ENCODE measurements around the gene WDR59.
"Not testable (repeated sequence)": the region's sequence is repeated elsewhere in the genome, so short reads cannot be mapped to it uniquely, and the experiment has no call there.

Gene WDR59

DNA sequence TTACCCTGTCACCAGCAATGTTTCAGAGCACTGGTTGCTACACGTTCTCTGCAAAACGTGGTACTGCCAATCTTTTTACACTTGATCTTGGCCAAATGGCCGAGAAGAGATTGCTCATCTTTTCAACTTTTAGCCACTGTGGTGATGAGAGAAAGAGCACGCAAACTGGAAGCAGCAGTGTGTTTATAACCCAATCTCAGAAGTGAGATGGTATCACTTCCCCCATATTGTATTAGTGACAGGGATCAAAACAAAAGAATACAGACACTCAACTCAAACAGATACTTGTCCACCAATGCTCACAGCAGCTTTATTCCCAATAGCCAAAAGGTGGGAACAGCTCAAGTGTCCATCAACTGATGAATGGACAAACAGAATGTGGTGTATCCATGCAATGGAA, 138.2 kb downstream of the WDR59 start:
- no peak for DNase-seq

GRCh38 chr16:74844041-74844980, 140.6 kb downstream of the WDR59 start:
- DNase-seq = no peak

DNA sequence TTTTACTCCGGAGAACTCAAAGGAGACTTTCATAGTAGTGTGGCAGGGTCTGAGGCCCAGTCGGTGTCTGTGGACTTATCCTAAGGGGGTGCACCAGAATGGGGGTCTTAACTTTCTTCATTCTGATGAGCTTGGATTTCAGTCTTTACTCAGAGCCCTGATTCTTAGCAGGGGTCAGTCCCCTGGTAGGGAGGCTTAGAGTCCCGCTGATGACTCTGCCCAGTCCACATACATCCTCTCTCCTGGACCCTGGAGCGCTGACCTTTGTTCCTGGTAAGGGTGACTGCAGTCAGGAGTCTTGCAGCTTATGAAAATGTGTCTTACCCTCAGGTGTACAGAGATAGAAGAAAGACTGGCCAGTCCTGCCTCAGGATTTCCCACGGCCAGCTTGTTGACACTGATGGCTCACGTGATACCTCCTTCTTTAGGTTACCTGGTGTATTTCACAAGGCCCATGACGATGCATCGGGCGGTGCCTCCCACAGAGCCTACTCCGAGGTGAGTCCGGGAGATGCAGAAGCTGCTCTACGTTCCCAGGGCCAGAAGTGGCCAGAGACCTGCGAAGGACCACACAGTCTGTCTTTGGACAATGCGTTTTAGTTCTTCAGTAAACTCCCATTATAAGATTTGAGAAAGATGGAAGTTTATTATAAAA, 141.4 kb downstream of the WDR59 start:
- DNase-seq = not testable (repeated sequence)

GRCh38 chr16:74842413-74842812, 142.5 kb downstream of the WDR59 start:
- no peak for DNase-seq

- DNase-seq = no peak
Measured at GRCh38 chr16:74841904-74842303, 143.0 kb downstream of the WDR59 start.

- no peak for DNase-seq
Measured at GRCh38 chr16:74841469-74841868, 143.5 kb downstream of the WDR59 start.

DNA sequence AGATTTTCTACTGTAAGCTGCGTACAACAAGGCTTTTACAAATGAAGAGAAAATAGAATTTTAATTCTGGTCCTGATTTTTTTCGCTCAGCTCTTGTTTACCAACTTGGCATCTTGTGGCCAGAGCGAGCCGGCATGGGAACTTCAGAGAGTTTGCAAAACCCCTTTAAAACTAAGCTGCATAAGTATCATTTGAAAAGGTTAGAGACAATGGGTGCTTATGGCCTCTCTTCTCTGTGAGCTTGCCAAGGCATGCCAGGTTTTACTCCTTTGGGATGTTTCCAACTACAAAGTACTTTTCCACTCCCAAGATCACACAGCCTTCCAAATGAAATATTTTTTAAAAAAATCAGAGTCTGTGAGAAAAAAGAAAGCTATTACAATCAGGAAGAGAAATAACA, 147.9 kb downstream of the WDR59 start:
- no peak for DNase-seq

DNA sequence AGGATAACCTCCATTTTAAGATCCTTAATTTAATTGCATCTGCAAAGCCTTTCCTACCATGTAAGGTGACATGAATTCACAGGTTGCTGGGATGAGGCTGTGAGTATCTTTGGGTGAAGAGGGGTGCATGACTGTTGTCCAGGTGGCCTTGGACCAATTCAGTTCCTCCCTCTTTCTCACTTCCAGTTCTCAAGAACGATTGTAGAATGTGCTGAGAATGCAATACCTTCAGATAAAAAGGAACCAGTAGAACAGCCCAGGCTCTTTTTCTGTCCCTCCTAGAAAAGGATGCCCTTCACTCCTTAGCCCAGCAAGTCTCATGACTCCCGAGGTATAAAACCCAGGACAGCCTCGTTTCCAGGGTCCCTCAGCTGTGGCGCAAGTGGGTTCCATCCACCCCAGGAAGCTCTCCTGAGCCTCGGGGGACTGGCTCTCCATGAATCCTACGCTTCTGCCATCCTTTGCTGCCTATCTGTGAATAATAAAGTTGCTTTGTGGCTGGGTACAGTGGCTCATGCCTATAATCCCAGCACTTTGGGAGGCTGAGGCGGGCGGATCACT, 148.7 kb downstream of the WDR59 start:
- DNase-seq = no peak

DNA sequence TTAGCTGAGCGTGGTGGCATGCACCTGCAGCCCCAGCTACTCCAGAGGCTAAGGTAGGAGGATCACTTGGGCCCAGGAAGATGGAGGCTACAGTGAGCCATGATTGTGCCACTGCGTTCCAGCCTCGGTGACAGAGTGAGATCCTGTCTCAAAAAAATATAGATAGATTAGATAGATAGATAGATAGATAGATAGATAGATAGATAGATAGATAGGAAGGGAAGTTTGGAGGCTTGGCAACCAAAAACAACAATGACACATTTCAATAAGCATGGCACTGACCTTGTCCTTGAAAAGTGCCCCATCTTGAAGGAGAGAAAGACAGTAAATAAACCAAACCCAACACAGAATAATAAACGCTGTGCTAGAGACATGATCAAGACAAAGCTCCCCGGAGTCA, 152.7 kb downstream of the WDR59 start:
- DNase-seq = no peak

DNA sequence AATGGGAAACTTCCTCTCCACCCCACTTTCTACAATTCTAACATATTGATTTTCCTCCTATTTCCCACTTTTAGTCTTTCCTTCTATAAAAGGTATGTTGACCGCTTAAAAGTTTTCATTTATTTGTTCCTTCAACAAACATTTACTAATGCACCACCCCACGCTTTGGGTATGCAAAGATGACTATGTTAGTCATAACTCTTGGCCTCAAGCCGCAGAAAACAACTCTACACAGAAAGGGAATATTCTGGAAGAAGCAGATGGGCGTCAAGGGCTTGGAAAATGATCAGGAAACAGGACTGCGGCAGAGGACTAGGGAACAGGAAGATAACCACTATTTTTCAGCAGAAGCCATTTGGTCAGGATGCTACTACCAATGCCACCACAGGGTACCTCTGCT, 153.5 kb downstream of the WDR59 start:
- no peak for DNase-seq

DNA sequence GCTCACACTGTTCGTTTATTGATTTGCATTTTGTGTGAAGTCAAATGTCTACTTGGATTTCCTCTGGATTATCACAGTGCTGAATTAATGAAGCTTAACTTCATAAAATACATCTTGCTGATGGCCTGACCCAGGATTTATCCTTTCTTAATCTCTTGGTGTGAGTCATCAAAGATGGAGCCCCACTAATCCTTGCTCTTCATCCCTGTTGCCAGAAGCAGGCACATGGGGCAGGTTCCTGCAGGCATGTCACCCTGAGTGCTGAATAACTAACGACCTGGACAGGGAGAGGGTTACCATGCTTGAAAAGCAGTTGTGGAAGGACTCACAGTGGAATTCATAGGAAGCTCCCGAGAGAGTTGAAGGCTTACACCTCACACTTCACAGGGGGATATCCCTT, 154.3 kb downstream of the WDR59 start:
- DNase-seq = no peak

DNA sequence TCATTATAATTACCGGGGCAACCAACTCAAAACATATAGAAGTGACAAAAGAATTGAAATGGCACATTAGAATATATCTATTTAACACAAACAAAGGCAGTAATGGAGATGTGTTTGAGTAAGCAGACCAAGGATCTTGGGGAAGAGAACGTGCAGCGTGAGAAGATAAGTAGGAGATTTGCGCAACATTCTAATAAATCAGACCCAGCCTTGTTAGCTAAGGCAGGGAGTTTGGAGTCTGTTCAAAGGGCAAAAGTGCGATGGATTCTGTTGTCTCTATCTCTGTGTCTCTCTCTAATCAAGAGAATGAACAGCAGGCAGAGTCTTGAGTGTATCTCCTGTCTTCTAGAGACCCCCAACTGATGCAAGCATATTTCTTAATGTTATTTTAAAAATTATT, 155.3 kb downstream of the WDR59 start:
- no peak for DNase-seq

- no peak for DNase-seq
Measured at GRCh38 chr16:74825941-74826340, 159.0 kb downstream of the WDR59 start.

GRCh38 chr16:74825016-74825415, 159.9 kb downstream of the WDR59 start:
- DNase-seq = no peak

All from hippocampal formation (tissue), 2 donors.